Thoracic aorta (tissue), 2 donors: ENCODE measurements around the gene FOXA3. TPM values are rescaled to one million over a fixed set of nuclear protein-coding genes. Genes with fewer than 3 reads are reported as not detected.

Source experiments
- ATAC-seq: fragments of 150-250 bp; one replicate; pipeline ENCODE4 v1.8.0; 2017; ENCODE audit warnings: low read depth; ENCODE audit not compliant: insufficient number of reproducible peaks, low FRiP score
- DNase-seq: peaks from one replicate; pipeline ENCODE4 v3.0.0-alpha.2; 2020; ENCODE audit warnings: low spot score
- H3K27ac ChIP-seq, 2 donors: fragments of 200-600 bp; sonication (generic); 1 replicate in 1 of 2; 2 replicates in 1 of 2; pipeline ENCODE4 v1.5.1; 2016; ENCODE audit warnings: mild to moderate bottlenecking in 2 of 2, moderate library complexity in 2 of 2
- H3K27me3 ChIP-seq: fragments of 200-600 bp; sonication (generic); replicated peaks from 2 replicates; pipeline ENCODE4 v1.6.0; 2016; ENCODE audit warnings: mild to moderate bottlenecking; ENCODE audit not compliant: insufficient read depth
- H3K36me3 ChIP-seq: fragments of 200-600 bp; sonication (generic); one replicate; pipeline ENCODE4 v1.5.1; 2016
- H3K4me1 ChIP-seq, 2 donors: fragments of 200-600 bp; sonication (generic); 1 replicate in 1 of 2; 2 replicates in 1 of 2; pipeline versions ENCODE4 v1.5.1 to v1.6.0; 2016; ENCODE audit warnings: low read depth in 2 of 2, mild to moderate bottlenecking in 1 of 2; ENCODE audit not compliant: control insufficient read depth in 1 of 2
- H3K4me3 ChIP-seq: fragments of 200-600 bp; sonication (generic); 2 replicates; pipeline ENCODE4 v1.5.1; 2016; ENCODE audit warnings: mild to moderate bottlenecking
- H3K9me3 ChIP-seq: fragments of 200-600 bp; sonication (generic); 2 replicates; pipeline ENCODE4 v1.5.1; 2016
- total RNA-seq, 2 donors: library from RNA; depleted of rRNA; stranded (reverse); fragments of >200 nt; gene quantifications; one replicate each; pipeline versions ENCODE4 v1.1.0 to v1.2.3, GENCODE V29; 2016
- TF ChIP-seq, protein P1 (sequence below): fragments of 200-600 bp; sonication (generic); IDR thresholded peaks from one replicate; pipeline ENCODE4 v1.5.1; 2019; ENCODE audit warnings: antibody characterized with exemption

The FOXA3 gene
- total RNA-seq, 2 donors from 2014 or later, result not detected

DNA sequence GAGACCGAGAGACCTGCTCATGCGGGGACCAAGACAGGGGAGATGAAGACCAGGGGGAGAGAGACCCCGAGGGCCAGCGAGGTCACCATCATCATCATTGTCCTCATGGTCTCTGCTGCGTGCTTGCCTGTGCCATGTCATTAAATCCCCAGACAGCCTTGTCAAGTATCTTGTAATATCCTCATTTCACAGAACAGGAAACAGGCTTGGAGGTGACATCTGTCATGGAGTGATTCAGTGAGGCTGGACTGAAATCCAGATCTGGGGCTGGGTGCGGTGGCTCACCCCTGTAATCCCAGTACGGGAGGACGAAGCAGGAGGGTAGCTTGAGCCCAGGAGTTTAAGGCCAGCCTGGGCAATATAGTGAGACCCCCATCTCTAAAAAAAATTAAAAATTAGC, 56.3 kb downstream of the FOXA3 start:
- TF ChIP-seq, protein P1, sequence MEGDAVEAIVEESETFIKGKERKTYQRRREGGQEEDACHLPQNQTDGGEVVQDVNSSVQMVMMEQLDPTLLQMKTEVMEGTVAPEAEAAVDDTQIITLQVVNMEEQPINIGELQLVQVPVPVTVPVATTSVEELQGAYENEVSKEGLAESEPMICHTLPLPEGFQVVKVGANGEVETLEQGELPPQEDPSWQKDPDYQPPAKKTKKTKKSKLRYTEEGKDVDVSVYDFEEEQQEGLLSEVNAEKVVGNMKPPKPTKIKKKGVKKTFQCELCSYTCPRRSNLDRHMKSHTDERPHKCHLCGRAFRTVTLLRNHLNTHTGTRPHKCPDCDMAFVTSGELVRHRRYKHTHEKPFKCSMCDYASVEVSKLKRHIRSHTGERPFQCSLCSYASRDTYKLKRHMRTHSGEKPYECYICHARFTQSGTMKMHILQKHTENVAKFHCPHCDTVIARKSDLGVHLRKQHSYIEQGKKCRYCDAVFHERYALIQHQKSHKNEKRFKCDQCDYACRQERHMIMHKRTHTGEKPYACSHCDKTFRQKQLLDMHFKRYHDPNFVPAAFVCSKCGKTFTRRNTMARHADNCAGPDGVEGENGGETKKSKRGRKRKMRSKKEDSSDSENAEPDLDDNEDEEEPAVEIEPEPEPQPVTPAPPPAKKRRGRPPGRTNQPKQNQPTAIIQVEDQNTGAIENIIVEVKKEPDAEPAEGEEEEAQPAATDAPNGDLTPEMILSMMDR, result no peak
- DNase-seq, result no peak

DNA sequence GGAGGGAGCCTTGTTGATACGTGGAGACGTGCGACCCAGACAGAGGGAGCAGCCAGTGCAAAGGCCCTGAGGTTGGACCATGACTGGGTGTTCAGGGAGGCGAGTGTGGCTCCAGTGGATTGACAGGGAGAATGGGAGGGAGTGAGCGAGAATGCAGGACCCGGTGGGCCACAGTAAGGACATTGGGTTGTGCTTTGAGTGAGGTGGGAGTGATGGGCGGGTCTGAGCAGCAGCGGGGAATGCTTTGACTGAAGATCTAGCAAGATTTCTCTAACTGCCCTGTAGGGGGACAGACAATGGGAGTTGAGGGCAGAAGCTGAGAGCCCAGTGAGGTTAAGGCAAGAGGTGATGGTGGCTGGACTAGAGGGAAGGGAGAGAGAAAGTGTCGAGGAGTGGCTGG, 58.2 kb downstream of the FOXA3 start:
- H3K4me1 ChIP-seq, result no peaks in the 10 kb centered on the region
- no peaks in the 10 kb centered on the region for H3K9me3 ChIP-seq
- no peaks in the 10 kb centered on the region for H3K27me3 ChIP-seq
- H3K27ac ChIP-seq, result no peak overlapping the region
- TF ChIP-seq, protein P1, result no peak
- no peak overlapping the region for H3K4me3 ChIP-seq
- no peaks in the 10 kb centered on the region for H3K36me3 ChIP-seq
- DNase-seq (no peak), ATAC-seq (no peak)

More for the DNA sequence above, 56.3 kb downstream of the FOXA3 start:
- H3K27ac ChIP-seq, result no peak overlapping the region
- H3K4me1 ChIP-seq, result no peaks in the 10 kb centered on the region
- no peaks in the 10 kb centered on the region for H3K36me3 ChIP-seq
- H3K9me3 ChIP-seq, result no peaks in the 10 kb centered on the region
- H3K4me3 ChIP-seq, result no peak overlapping the region
- H3K27me3 ChIP-seq, result no peaks in the 10 kb centered on the region
- ATAC-seq, result no peak

Other genes with a start within 250 kb of the FOXA3 start
- 10 to 100 TPM; 21.7 to 34.8 TPM for gene EML2, start 224.9 kb upstream of the FOXA3 start, total RNA-seq
- under 1 TPM in 1 of 2 donors, not detected in 1; 0.14 TPM for gene GIPR, start 196.1 kb upstream of the FOXA3 start, total RNA-seq
- gene SNRPD2, start 172.4 kb upstream of the FOXA3 start, total RNA-seq, result 10 to 100 TPM; 65.7 to 70.1 TPM
- 1 to 10 TPM; 4.6 to 8.8 TPM for gene QPCTL, start 171.7 kb upstream of the FOXA3 start, total RNA-seq
- 10 to 100 TPM in 1 of 2 donors, 1 to 10 TPM in 1; 9.9 to 15.0 TPM for gene FBXO46, start 133.4 kb upstream of the FOXA3 start, total RNA-seq
- not detected for gene MEIOSIN, start 130.9 kb upstream of the FOXA3 start, total RNA-seq
- 10 to 100 TPM; 15.0 to 29.9 TPM for gene SIX5, start 95.1 kb upstream of the FOXA3 start, total RNA-seq
- gene DMPK, start 81.8 kb upstream of the FOXA3 start, total RNA-seq, result 100 to 1,000 TPM; 212 to 227 TPM
- gene DMWD, start 71.5 kb upstream of the FOXA3 start, total RNA-seq, result 10 to 100 TPM; 79.1 to 91.1 TPM
- gene RSPH6A, start 49.0 kb upstream of the FOXA3 start, total RNA-seq, result not detected
- 10 to 100 TPM; 48.8 to 84.7 TPM for gene SYMPK, start 1.2 kb upstream of the FOXA3 start, total RNA-seq
- gene IRF2BP1, start 21.8 kb downstream of the FOXA3 start, total RNA-seq, result 10 to 100 TPM; 25.0 to 25.5 TPM
- gene MYPOP, start 38.3 kb downstream of the FOXA3 start, total RNA-seq, result 1 to 10 TPM; 6.1 to 8.8 TPM
- gene NANOS2, start 50.5 kb downstream of the FOXA3 start, total RNA-seq, result not detected
- gene NOVA2, start 109.5 kb downstream of the FOXA3 start, total RNA-seq, result 1 to 10 TPM; 2.6 to 6.4 TPM
- 10 to 100 TPM; 14.7 to 16.9 TPM for gene CCDC61, start 131.1 kb downstream of the FOXA3 start, total RNA-seq
- not detected for gene PGLYRP1, start 158.7 kb downstream of the FOXA3 start, total RNA-seq
- not detected for gene IGFL4, start 176.7 kb downstream of the FOXA3 start, total RNA-seq